ENCODE data around the gene ZMYND8. TPM values are rescaled to one million over a fixed set of nuclear protein-coding genes. Genes with fewer than 3 reads are reported as not detected.

The ZMYND8 gene
- total RNA-seq, 1 donor from 2014 or later = 18.6 TPM

- no peak for TF ChIP-seq CTCF (conservative IDR thresholded peaks at IDR 0.05; ENCODE audit: low read depth, low read length)
- no peak for DNase-seq (ENCODE audit: low read depth)
- no peak overlapping the region for H3K4me3 ChIP-seq (ENCODE audit: low read depth, low read length)
These were observed 142.5 kb downstream of the ZMYND8 start for GRCh38 chr20:47213966-47214365.

GRCh38 chr20:47212606-47213207 lies 143.8 kb downstream of the ZMYND8 start:
- no peak for DNase-seq (ENCODE audit: low read depth)

GRCh38 chr20:47211036-47211435 lies 145.5 kb downstream of the ZMYND8 start:
- TF ChIP-seq CTCF (conservative IDR thresholded peaks at IDR 0.05; ENCODE audit: low read depth, low read length) = no peak
- DNase-seq (ENCODE audit: low read depth) = no peak
- no peak overlapping the region for H3K4me3 ChIP-seq (ENCODE audit: low read depth, low read length)

More at GRCh38 chr20:47212606-47213207, 143.8 kb downstream of the ZMYND8 start:
- H3K4me3 ChIP-seq (ENCODE audit: low read depth, low read length) = no peak overlapping the region
- TF ChIP-seq CTCF (conservative IDR thresholded peaks at IDR 0.05; ENCODE audit: low read depth, low read length) = no peak

GRCh38 chr20:47210470-47210869 lies 146.0 kb downstream of the ZMYND8 start:
- DNase-seq (ENCODE audit: low read depth) = no peak
- TF ChIP-seq CTCF (conservative IDR thresholded peaks at IDR 0.05; ENCODE audit: low read depth, low read length) = no peak

GRCh38 chr20:47209982-47210381 lies 146.5 kb downstream of the ZMYND8 start:
- no peak overlapping the region for H3K4me3 ChIP-seq (ENCODE audit: low read depth, low read length)
- DNase-seq (ENCODE audit: low read depth) = no peak
- no peak for TF ChIP-seq CTCF (conservative IDR thresholded peaks at IDR 0.05; ENCODE audit: low read depth, low read length)

More at GRCh38 chr20:47210470-47210869, 146.0 kb downstream of the ZMYND8 start:
- no peak overlapping the region for H3K4me3 ChIP-seq (ENCODE audit: low read depth, low read length)

- no peak overlapping the region for H3K4me3 ChIP-seq (ENCODE audit: low read depth, low read length)
These were observed 147.8 kb downstream of the ZMYND8 start for GRCh38 chr20:47208534-47209174.

More at GRCh38 chr20:47208534-47209174, 147.8 kb downstream of the ZMYND8 start:
- no peak for TF ChIP-seq CTCF (conservative IDR thresholded peaks at IDR 0.05; ENCODE audit: low read depth, low read length)
- no peak for DNase-seq (ENCODE audit: low read depth)

Measured in epithelial cell of proximal tubule (primary cell).